Pancreas (tissue), 10 donors: ENCODE results near the gene FBLN7. TPM values are rescaled to one million over a fixed set of nuclear protein-coding genes. Genes with fewer than 3 reads are reported as not detected.
A peak's percentile ranks its signal among the peaks of the same experiment; 100 is the strongest.

Source experiments
- ATAC-seq, 4 donors: fragments of 200-7000 bp; cut with Tn5 transposase; one replicate each; pipeline versions ENCODE4 v1.8.0 to v1.9.1; 2020; ENCODE audit warnings: mild to moderate bottlenecking in 4 of 4, moderate library complexity in 4 of 4
- DNase-seq, 6 donors: peaks; one replicate each; pipeline ENCODE4 v3.0.0-alpha.2; 2020
- FAIRE-seq: peaks from 2 replicates; lab custom pipeline; 2012; peaks lifted over from hg19 to GRCh38; lab: Jason Lieb, UNC
- H3K27ac ChIP-seq, 4 donors: fragments of 200-600 bp; sonication (generic); 1 replicate in 3 of 4; 2 replicates in 1 of 4; pipeline versions ENCODE4 v1.5.0 to v1.8.0; 2020
- H3K27me3 ChIP-seq, 4 donors: fragments of 200-600 bp; one replicate each; pipeline ENCODE4 v1.8.0; 2021
- H3K36me3 ChIP-seq, 3 donors: fragments of 200-600 bp; sonication (generic) in 1 of 3; one replicate each; pipeline versions ENCODE4 v1.5.0 to v1.8.0; 2020 to 2021
- H3K4me1 ChIP-seq, 3 donors: fragments of 200-600 bp; one replicate each; pipeline ENCODE4 v1.8.0; 2021
- H3K4me3 ChIP-seq, 4 donors: fragments of 200-600 bp; sonication (generic) in 2 of 4; one replicate each; pipeline versions ENCODE4 v1.5.0 to v1.8.0; 2020 to 2021
- H3K9me3 ChIP-seq, 4 donors: fragments of 200-600 bp; one replicate each; pipeline ENCODE4 v1.8.0; 2021
- WGBS, 2 donors: extraction: QIAGEN DNeasy Blood & Tissue Kit; methylation state at CpG; one replicate each; pipeline ENCODE4 v1.1.7; 2013; 5-methylcytosine and 5-hydroxymethylcytosine counted together
- intact Hi-C, 3 donors: fragments of 100-400 bp; cut with DNase I; formaldehyde crosslinking; loops; one replicate each; pipeline versions ENCODE4 v1.11.1 to v1.14.2; 2022
- polyA plus RNA-seq, 2 donors: library from polyadenylated mRNA; stranded (reverse); fragments of 200-250 nt; gene quantifications; one replicate each; pipeline ENCODE4 v1.2.3, GENCODE V29; 2013
- total RNA-seq, 6 donors: library from RNA; stranded (reverse); fragmentation: NEBNext Ultra II Directional in 4 of 6; extraction: Animal tissue kit (Norgen Biotek cat#: 25700) in 4 of 6; gene quantifications; one replicate each; pipeline versions ENCODE4 v1.2.1 to v1.2.4, GENCODE V29; 2021 to 2023
- TF ChIP-seq, protein P1 (sequence below), 4 donors: fragments of 200-600 bp; sonication (generic) in 3 of 4; IDR thresholded peaks; one replicate each; pipeline versions ENCODE4 v1.5.0 to v1.8.0; 2021; ENCODE audit warnings: antibody characterized with exemption in 4 of 4
- donor health status: healthy with polysubstance abuse.
- donor health status: DM: no; HTN: no; CAD: no; lungs with moderate emphysema.
- donor health status: DM: no; HTN: no; CAD: no.
- donor health status: control.
- donor health status: control.
- donor health status: Bipolar disorder and iron deficiency.
- donor health status: DM: yes; HTN: yes; CAD: no.
- donor health status: DM: no; HTN: no; CAD: no.
- donor health status: DM: no; HTN: no; CAD: no.
- donor health status: DM: yes; HTN: yes; CAD: no.

FBLN7 gene
- total and polyA plus RNA-seq, 8 donors, result 0.51 to 2.8 (median 0.83) TPM

DNA sequence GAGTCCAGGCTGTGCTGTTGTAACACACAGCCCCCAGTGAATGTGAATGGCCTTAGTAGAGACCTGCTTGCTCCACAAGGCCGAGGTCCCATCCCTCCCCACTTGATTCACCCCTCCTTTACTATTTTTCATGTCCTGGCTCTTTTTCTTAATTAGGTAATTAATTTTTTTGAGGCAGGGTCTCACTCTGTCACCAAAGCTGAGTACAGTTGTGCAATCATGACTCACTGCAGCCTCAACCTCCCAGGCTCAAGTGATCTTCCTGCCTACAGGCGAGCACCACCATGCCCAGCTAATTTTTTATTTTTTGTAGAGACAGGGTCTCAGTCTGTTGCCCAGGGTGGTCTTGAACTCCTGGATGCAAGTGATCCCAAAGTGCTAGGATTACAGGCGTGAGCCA, 19.3 kb downstream of the FBLN7 start:
- no peak for DNase-seq
- no peak for ATAC-seq
- Histone ChIP-seq H3K36me3 (no peaks in the 10 kb centered on the region), H3K4me1 (no peaks in the 10 kb centered on the region), H3K27ac (no peak overlapping the region), H3K4me3 (no peak overlapping the region), H3K27me3 (no peaks in the 10 kb centered on the region), H3K9me3 (no peaks in the 10 kb centered on the region)
- intact Hi-C loops, result no loop called here
- FAIRE-seq, result no peak
- WGBS, 2 donors, result 47 to 72% methylated on average over 3 of the region's 3 CpGs
- TF ChIP-seq, protein P1, sequence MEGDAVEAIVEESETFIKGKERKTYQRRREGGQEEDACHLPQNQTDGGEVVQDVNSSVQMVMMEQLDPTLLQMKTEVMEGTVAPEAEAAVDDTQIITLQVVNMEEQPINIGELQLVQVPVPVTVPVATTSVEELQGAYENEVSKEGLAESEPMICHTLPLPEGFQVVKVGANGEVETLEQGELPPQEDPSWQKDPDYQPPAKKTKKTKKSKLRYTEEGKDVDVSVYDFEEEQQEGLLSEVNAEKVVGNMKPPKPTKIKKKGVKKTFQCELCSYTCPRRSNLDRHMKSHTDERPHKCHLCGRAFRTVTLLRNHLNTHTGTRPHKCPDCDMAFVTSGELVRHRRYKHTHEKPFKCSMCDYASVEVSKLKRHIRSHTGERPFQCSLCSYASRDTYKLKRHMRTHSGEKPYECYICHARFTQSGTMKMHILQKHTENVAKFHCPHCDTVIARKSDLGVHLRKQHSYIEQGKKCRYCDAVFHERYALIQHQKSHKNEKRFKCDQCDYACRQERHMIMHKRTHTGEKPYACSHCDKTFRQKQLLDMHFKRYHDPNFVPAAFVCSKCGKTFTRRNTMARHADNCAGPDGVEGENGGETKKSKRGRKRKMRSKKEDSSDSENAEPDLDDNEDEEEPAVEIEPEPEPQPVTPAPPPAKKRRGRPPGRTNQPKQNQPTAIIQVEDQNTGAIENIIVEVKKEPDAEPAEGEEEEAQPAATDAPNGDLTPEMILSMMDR (IDR thresholded peaks at IDR 0.05), result no peak

DNA sequence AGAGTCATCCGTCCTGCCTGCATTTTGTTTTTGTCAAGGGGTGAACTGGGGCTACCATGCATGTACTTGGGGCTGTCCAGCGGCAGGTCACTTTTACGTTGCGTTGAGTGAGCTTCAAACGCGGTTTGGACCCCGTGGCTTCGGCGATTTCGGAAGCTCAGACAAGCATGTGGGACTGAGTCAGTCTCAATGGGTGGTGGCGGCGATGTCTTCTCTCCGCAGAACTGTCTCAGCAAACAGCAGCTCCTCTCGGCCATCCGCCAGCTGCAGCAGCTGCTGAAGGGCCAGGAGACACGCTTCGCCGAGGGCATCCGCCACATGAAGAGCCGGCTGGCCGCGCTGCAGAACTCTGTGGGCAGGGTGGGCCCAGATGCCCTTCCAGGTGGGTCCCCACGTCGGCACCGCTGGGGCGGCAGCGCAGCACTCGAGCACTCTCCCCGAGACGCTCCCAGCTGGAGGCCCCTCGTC, 21.3 kb downstream of the FBLN7 start:
- Histone ChIP-seq H3K27ac (no peak overlapping the region), H3K4me1 (no peaks in the 10 kb centered on the region), H3K9me3 (no peaks in the 10 kb centered on the region), H3K36me3 (no peaks in the 10 kb centered on the region), H3K4me3 (no peak overlapping the region), H3K27me3 (no peaks in the 10 kb centered on the region)
- FAIRE-seq, result no peak
- TF ChIP-seq, protein P1 (IDR thresholded peaks at IDR 0.05), result no peak
- no peak for ATAC-seq
- 95 to 98% methylated on average over 31 of the region's 31 CpGs for WGBS, 2 donors
- intact Hi-C loops, result no loop called here
- DNase-seq, result peak in 1 of 6 donors; percentile 32

DNA sequence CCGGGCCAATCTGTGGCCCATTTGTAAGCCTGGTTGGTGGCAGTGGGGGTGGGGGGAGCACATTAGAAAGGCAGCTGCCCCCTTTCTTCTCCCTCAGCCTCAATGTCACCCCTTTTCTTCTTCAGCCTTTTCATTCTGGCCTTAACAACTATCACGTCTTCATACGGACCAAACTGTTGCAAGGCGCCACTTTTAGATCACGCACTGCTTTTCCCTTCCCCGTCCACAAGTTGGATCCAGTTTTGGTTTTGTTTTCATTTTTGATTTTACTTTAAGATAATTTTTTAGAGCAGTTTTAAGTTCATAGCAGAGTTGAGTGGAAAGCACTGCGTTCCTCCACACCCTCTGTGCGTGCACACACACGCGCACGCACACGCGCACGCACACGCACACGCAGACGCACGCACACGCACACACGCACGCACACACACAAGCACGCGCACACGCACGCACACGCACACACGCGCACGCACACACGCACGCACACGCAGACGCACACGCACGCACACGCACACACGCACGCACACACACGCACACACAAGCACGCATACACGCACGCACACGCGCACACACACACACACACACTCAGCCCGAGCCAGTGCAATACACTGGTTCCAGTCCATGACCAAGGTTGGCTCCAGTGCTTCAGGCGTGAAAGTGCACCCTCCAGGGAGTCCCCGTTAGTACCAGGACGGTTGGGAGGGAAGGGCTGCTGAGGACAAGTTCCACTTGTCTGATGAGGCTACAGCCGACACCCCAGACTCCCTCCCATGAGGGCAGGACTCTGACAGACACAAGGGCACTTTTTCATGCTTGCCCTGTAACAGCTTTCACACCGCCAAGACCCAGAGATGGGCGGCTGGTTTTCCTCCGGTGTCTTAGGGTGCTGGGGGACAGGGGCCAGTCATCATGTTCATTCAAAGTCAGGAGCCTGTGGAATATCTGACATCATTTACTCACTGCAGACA, 22.4 kb downstream of the FBLN7 start:
- no peaks in the 10 kb centered on the region for H3K36me3 ChIP-seq
- H3K27me3 ChIP-seq, result no peaks in the 10 kb centered on the region
- no peak overlapping the region for H3K27ac ChIP-seq
- no peaks in the 10 kb centered on the region for H3K9me3 ChIP-seq
- intact Hi-C loops, result no loop called here
- no peak overlapping the region for H3K4me3 ChIP-seq
- 85 to 87% methylated on average over 37 to 52 of the region's 52 CpGs for WGBS, 2 donors
- no peaks in the 10 kb centered on the region for H3K4me1 ChIP-seq
- no peak for ATAC-seq
- TF ChIP-seq, protein P1 (IDR thresholded peaks at IDR 0.05), result no peak
- DNase-seq, result no peak
- no peak for FAIRE-seq

DNA sequence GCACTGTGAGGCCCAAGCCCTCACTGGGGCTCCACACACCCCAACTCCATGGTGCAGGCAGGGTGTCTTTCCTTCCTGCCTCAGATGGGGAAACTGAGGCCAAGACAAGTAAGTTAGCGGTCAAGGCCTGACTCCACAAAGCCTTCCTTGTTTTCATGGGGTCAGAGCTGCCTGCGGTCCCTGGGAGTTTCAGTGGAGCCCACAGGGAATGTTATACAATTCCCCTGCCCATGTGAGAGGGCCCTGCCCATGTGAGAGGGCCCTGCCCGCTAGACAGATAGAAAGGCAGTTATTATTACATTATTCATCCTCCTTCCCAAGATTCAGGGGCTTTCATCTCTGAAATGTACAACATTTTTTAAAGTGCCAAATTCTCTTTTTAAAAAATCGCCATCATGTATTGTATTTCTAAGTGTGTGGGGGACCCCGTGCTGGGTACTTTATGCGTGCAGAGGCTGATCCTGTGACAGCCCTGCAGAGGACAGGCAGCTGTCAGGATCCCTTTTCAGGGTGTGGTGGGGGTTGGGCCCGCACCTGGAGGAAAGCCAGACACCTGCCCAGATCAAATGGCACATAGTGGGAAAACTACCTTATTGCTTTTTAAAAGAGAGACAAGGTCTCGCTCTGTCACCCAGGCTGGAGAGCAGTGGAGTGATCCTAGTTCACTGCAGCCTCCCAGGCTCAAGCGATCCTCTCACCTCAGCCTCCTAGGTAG, 23.4 kb downstream of the FBLN7 start:
- ATAC-seq (no peak), DNase-seq (no peak), FAIRE-seq (no peak)
- TF ChIP-seq, protein P1 (IDR thresholded peaks at IDR 0.05), result no peak
- Histone ChIP-seq H3K36me3 (no peaks in the 10 kb centered on the region), H3K27me3 (no peaks in the 10 kb centered on the region), H3K27ac (no peak overlapping the region), H3K4me3 (no peak overlapping the region), H3K4me1 (no peaks in the 10 kb centered on the region), H3K9me3 (no peaks in the 10 kb centered on the region)
- WGBS, 2 donors, result 88% methylated on average over 9 of the region's 9 CpGs
- intact Hi-C loops, result no loop called here
